ENCODE measurements around the gene HSPA4L. TPM values are rescaled to one million over a fixed set of nuclear protein-coding genes. Genes with fewer than 3 reads are reported as not detected.

The HSPA4L gene
- total RNA-seq, 1 experiment from 2014 or later: 5.3 TPM

GRCh38 chr4:127844601-127845116 is 62.5 kb downstream of the HSPA4L start:
- peaks cover 17 to 19% of the 10 kb centered on the region in 2 experiments for H3K9me3 Mint-ChIP-seq
- H3K27ac Mint-ChIP-seq: no peak overlapping the region
- H3K4me3 Mint-ChIP-seq: no peak overlapping the region
- Histone ChIP-seq H3K4ac (ENCODE audit: low read depth, low read length) (no peak overlapping the region), H3K23me2 (ENCODE audit: insufficient read length, low read depth, low read length, poor library complexity, severe bottlenecking) (no peaks in the 10 kb centered on the region), H4K20me1 (ENCODE audit: control insufficient read depth, insufficient read depth, insufficient read length) (no peaks in the 10 kb centered on the region), H2AK5ac (ENCODE audit: insufficient read length, low read length) (no peak overlapping the region), H4K5ac (ENCODE audit: insufficient read length, low read depth, low read length) (no peak overlapping the region), H2BK12ac (ENCODE audit: insufficient read length, low read depth, low read length) (no peak overlapping the region), H4K8ac (replicated peaks; ENCODE audit: insufficient read length, low read depth, low read length) (no peak overlapping the region), H3K14ac (ENCODE audit: insufficient read depth, low read length) (no peak overlapping the region), H3K27ac (ENCODE audit: insufficient read length, low read depth, low read length) (no peak overlapping the region), H3K56ac (ENCODE audit: insufficient read length, low read depth, low read length) (no peak overlapping the region), H2BK5ac (ENCODE audit: insufficient read length, low read length) (no peak overlapping the region), H3K27me3 (ENCODE audit: insufficient read depth, low read length) (no peaks in the 10 kb centered on the region), H3T11ph (ENCODE audit: low read length) (no peak overlapping the region), H3K4me2 (ENCODE audit: insufficient read depth, insufficient read length, low read length) (no peak overlapping the region), H2AFZ (ENCODE audit: low read length) (no peak overlapping the region), H2BK20ac (ENCODE audit: low read depth, low read length, poor library complexity, severe bottlenecking) (no peak overlapping the region), H2BK120ac (ENCODE audit: low read depth, low read length, poor library complexity, severe bottlenecking) (no peak overlapping the region), H3K18ac (ENCODE audit: insufficient read length, low read depth, low read length) (no peak overlapping the region), H2BK15ac (ENCODE audit: low read depth, low read length) (no peak overlapping the region), H4K91ac (ENCODE audit: insufficient read length, low read depth, low read length) (no peak overlapping the region), H3K9me3 (ENCODE audit: control insufficient read depth, low read depth, low read length) (no peaks in the 10 kb centered on the region), H3K9ac (ENCODE audit: extremely low read depth, insufficient read length, low read length) (no peak overlapping the region), H3K4me1 (ENCODE audit: insufficient read depth, low read length) (no peaks in the 10 kb centered on the region; the same call in 1 of the 2 replicates), H3K23ac (ENCODE audit: insufficient read length, low read depth, low read length) (no peak overlapping the region), H3K79me1 (ENCODE audit: insufficient read depth, low read depth, low read length, poor library complexity, severe bottlenecking) (no peaks in the 10 kb centered on the region), H3K79me2 (ENCODE audit: insufficient read depth, low read length) (no peaks in the 10 kb centered on the region)
- DNase-seq: no peak
- peaks cover 7 to 34% (median 12%) of the 10 kb centered on the region in 3 experiments for H3K36me3 Mint-ChIP-seq (ENCODE audit: insufficient read depth in 1 of 3, low read depth in 3 of 3)
- no peaks in the 10 kb centered on the region for H3K27me3 Mint-ChIP-seq (ENCODE audit: low read depth)
- no peak for TF ChIP-seq CTCF (conservative IDR thresholded peaks at IDR 0.05)
- WGBS (ENCODE audit: extremely low coverage, insufficient read length, low lambda C conversion rate): no CpG with 5 or more reads among the region's 5 CpGs
- H3K4me1 Mint-ChIP-seq: peaks cover 41 to 49% of the 10 kb centered on the region in 2 experiments
